ENCODE data around the gene ARFGAP1. TPM values are rescaled to one million over a fixed set of nuclear protein-coding genes. Genes with fewer than 3 reads are reported as not detected.

Gene ARFGAP1
- total RNA-seq, 1 experiment from 2014 or later = 49.2 TPM

DNA sequence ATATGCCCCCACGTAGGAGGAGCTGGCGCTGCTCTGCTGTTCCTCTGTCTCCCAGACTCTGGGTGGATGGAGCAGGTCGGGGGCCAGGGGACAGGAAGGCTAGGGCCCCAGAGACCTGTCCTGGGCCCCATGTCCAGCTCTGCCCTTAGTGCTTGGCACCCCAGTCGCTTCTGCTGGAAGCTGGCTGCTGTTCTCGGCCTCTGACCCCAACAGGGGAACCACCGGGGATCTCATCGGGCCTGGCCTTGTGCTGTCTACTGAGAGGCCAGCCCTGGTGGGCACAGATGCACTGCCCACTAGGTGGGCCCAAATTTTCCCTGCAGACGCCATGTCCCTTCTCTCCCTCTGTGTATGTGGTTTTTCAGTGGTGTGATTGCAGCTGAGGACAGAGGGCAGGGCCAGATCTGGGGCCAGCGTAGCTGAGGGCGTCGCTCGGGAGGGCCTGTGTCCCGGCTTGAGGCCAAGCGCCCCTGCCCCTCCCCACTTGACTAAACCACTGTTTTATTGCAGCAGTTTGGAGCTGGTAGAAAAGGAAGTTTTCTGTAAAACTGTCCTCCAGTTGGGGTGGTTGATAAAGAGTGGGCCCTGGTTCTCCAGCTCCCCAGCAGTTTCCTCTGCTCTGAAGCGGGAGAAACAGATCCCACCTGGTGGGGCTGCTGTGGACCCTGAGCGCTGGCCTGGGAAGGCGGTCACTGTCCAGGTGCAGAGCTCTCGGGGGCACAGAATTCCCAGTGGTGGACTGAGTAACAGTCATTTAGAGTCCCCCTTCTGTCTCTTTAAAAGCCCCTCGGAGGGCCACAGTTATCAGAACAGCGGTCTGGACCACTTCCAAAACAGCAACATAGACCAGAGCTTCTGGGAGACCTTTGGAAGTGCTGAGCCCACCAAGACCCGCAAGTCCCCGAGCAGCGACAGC lies 14.4 kb downstream of the ARFGAP1 start:
- H3K9me3 ChIP-seq (ENCODE audit: low read length) = no peaks in the 10 kb centered on the region
- no peak overlapping the region for H3K9ac ChIP-seq (ENCODE audit: low read length)
- H4K20me1 ChIP-seq (ENCODE audit: insufficient read depth, low read depth, low read length) = peaks cover 8% of the 10 kb centered on the region; the same call in 1 of the 2 replicates
- H3K4me3 ChIP-seq (ENCODE audit: low read length) = no peak overlapping the region
- no peak for DNase-seq
- H3K36me3 ChIP-seq (ENCODE audit: insufficient read depth, low read length) = no peaks in the 10 kb centered on the region
- H3K27me3 ChIP-seq (ENCODE audit: low read length) = no peaks in the 10 kb centered on the region
- no peak overlapping the region for H3K4me2 ChIP-seq (ENCODE audit: low read depth, low read length, poor library complexity, severe bottlenecking)
- H3K4me1 ChIP-seq (ENCODE audit: low read length) = peaks cover 5% of the 10 kb centered on the region
- no peaks in the 10 kb centered on the region for H3K9me2 ChIP-seq (replicated peaks; ENCODE audit: insufficient read depth, low read length)
- H2AFZ ChIP-seq (ENCODE audit: low read length) = no peak overlapping the region
- H3K79me2 ChIP-seq (ENCODE audit: low read length) = no peaks in the 10 kb centered on the region
- no peak overlapping the region for H3K27ac ChIP-seq (ENCODE audit: low read length)

DNA sequence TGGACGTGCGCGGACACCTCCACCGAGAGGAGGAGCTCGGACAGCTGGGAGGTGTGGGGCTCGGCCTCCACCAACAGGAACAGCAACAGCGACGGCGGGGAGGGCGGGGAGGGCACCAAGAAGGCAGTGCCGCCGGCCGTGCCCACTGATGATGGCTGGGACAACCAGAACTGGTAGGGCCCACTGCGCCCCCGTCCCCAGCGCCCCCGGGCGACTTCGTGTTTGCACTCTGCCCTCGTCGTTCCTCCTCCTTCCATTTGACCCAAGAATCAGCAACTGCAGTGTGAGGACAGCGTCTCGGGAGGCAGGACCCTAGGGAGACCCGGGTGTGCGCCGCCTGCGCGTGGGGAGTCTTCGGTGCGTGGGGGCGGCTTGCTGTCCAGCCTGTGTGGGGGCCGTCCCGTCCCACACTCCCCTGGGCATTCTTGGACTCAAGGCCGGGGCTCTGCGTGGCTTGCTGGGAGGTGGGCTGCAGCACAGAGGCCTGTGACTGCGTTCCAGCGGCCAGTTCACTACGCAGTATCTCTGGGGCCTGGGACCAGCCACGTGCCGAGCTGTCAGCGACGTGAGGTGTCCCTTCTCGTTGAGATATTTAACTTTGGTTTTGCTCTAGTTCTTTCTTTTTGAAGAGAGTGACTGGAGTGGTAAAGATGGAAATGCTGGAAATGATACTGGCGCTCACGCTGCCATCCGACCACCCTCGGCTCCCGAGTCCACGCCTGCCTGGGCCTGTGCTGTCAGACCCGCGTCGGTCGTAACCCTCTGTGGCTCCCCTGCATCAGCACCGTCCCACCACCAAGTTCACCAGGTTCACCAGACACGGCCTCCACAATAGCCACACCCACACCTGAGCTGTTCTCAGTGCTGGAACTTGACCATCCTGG lies 15.3 kb downstream of the ARFGAP1 start:
- no peak overlapping the region for H3K9ac ChIP-seq (ENCODE audit: low read length)
- no peak overlapping the region for H3K27ac ChIP-seq (ENCODE audit: low read length)
- no peaks in the 10 kb centered on the region for H3K79me2 ChIP-seq (ENCODE audit: low read length)
- H3K4me3 ChIP-seq (ENCODE audit: low read length) = no peak overlapping the region
- H3K4me1 ChIP-seq (ENCODE audit: low read length) = peaks cover 5% of the 10 kb centered on the region
- H4K20me1 ChIP-seq (ENCODE audit: insufficient read depth, low read depth, low read length) = peaks cover 12% of the 10 kb centered on the region; the same call in 1 of the 2 replicates
- no peaks in the 10 kb centered on the region for H3K9me2 ChIP-seq (replicated peaks; ENCODE audit: insufficient read depth, low read length)
- H3K27me3 ChIP-seq (ENCODE audit: low read length) = no peaks in the 10 kb centered on the region
- H3K36me3 ChIP-seq (ENCODE audit: insufficient read depth, low read length) = no peaks in the 10 kb centered on the region
- H2AFZ ChIP-seq (ENCODE audit: low read length) = no peak overlapping the region
- DNase-seq = no peak
- H3K9me3 ChIP-seq (ENCODE audit: low read length) = no peaks in the 10 kb centered on the region
- H3K4me2 ChIP-seq (ENCODE audit: low read depth, low read length, poor library complexity, severe bottlenecking) = no peak overlapping the region

DNA sequence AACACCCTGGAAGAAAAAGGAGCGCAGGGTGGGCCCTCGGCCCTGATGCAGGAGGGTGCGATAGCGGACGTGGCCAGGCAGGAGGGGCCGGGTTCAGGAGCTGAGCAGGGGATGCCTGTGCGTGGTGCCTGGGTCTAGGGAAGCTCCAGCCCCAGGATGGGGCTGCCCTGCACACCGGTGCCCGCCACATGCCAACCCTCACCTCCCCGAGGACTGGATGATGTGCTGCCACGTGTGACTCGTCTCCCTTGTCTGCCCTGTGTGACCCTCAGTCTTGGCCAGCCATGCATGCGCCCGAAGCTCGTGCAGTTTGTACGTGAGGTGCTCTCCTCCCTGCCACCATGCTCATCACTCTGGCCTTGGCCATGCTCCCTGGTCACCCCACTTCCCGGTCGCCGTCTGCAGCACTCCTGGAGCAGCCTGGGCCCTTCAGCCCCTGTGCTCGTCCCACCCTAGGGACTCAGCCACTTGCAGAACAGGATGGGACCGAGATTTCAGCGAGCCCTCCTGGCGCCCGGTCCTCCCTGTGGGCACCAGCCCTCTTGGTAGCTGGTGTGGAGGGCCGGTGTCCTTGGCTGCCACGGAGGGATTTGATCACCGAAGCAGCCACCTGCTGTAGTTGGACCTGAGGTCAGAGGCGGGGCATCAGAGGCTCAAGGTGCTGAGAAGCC lies 16.1 kb downstream of the ARFGAP1 start:
- no peak for DNase-seq
- H3K4me3 ChIP-seq (ENCODE audit: low read length) = no peak overlapping the region
- H3K36me3 ChIP-seq (ENCODE audit: insufficient read depth, low read length) = no peaks in the 10 kb centered on the region

DNA sequence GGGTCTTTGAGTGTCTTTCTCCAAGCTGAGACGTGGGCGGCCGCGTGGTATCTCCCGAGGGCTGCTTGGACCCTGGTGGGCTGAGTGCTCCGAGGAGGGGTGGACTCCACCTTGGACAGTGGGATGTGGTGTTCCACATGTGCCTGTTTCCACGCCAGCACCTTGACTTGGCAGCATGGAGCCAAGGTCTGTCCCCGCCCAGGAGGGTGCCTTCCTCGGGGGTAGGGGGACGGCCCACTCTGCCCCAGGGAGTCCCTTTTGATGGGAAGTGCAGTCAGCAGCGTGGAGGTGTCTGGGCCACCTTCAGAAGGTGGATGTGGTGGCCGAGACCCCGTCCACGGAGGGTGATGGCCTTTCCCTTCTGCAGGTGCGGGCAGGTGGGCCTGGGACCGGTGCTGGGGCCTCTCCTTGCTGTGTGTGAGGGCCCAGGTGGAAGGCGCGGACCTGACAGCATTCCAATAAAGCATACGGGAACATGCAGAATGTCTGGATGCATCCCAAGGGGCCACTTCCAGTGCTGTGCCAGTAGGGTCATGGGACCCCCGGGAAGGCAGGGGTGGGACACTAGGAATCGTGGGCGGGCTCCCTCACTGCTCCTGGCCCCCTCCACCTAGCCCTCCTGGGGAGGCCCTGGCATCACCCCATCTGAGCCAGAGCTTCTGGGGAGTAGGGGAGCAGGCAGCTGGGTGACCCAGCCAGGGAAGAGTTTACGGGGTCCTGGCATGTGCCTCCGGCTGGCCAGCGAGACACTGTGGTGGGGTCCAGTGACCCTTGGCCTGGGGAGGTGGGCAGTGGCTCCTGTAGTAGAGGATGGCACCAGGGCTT lies 16.9 kb downstream of the ARFGAP1 start:
- DNase-seq = no peak
- no peaks in the 10 kb centered on the region for H3K36me3 ChIP-seq (ENCODE audit: insufficient read depth, low read length)
- no peak overlapping the region for H3K27ac ChIP-seq (ENCODE audit: low read length)
- H3K4me2 ChIP-seq (ENCODE audit: low read depth, low read length, poor library complexity, severe bottlenecking) = no peak overlapping the region
- H3K4me1 ChIP-seq (ENCODE audit: low read length) = peaks cover 5% of the 10 kb centered on the region
- H3K9me2 ChIP-seq (replicated peaks; ENCODE audit: insufficient read depth, low read length) = no peaks in the 10 kb centered on the region
- no peak overlapping the region for H3K4me3 ChIP-seq (ENCODE audit: low read length)
- peaks cover 12% of the 10 kb centered on the region; the same call in 1 of the 2 replicates for H4K20me1 ChIP-seq (ENCODE audit: insufficient read depth, low read depth, low read length)
- H3K79me2 ChIP-seq (ENCODE audit: low read length) = no peaks in the 10 kb centered on the region
- H2AFZ ChIP-seq (ENCODE audit: low read length) = no peak overlapping the region
- H3K9me3 ChIP-seq (ENCODE audit: low read length) = no peaks in the 10 kb centered on the region
- H3K27me3 ChIP-seq (ENCODE audit: low read length) = no peaks in the 10 kb centered on the region
- no peak overlapping the region for H3K9ac ChIP-seq (ENCODE audit: low read length)

More for the DNA sequence above, 16.1 kb downstream of the ARFGAP1 start:
- Histone ChIP-seq H3K27me3 (ENCODE audit: low read length) (no peaks in the 10 kb centered on the region), H3K4me1 (ENCODE audit: low read length) (peaks cover 5% of the 10 kb centered on the region), H3K79me2 (ENCODE audit: low read length) (no peaks in the 10 kb centered on the region), H4K20me1 (ENCODE audit: insufficient read depth, low read depth, low read length) (peaks cover 12% of the 10 kb centered on the region; the same call in 1 of the 2 replicates), H3K9me2 (replicated peaks; ENCODE audit: insufficient read depth, low read length) (no peaks in the 10 kb centered on the region), H3K4me2 (ENCODE audit: low read depth, low read length, poor library complexity, severe bottlenecking) (no peak overlapping the region), H2AFZ (ENCODE audit: low read length) (no peak overlapping the region), H3K9ac (ENCODE audit: low read length) (no peak overlapping the region), H3K9me3 (ENCODE audit: low read length) (no peaks in the 10 kb centered on the region), H3K27ac (ENCODE audit: low read length) (no peak overlapping the region)

DNA sequence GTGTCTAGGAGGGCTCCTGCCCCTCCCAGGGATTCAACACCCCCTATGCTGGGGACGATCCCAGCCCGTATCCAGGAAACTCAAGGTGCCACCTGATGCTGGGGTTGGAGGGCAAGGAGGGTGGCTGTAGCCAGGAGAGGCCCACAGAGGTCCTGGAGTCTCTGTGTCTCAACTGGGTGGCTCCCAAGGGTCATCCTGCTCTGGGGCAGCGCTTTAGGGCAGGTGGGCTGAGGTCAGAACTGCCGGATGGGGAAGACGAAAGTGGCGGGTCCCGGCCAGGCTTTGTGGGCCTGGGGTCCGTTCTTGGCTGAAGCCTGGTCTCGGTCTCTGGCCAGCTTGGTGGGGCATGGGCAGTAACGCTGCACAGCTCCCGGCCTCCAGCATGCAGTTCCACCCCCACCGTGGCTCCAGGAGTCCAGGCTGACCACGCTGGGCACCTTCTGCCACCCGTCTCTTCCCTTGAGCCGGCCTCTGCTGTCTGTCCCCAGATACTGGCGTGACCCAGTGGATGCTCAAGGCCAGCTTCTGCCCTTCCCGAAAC lies 17.6 kb downstream of the ARFGAP1 start:
- no peak for DNase-seq
- Histone ChIP-seq H3K9me3 (ENCODE audit: low read length) (no peaks in the 10 kb centered on the region), H2AFZ (ENCODE audit: low read length) (no peak overlapping the region), H3K79me2 (ENCODE audit: low read length) (no peaks in the 10 kb centered on the region), H3K27ac (ENCODE audit: low read length) (no peak overlapping the region), H3K9me2 (replicated peaks; ENCODE audit: insufficient read depth, low read length) (no peaks in the 10 kb centered on the region), H4K20me1 (ENCODE audit: insufficient read depth, low read depth, low read length) (peaks cover 12% of the 10 kb centered on the region; the same call in 1 of the 2 replicates), H3K27me3 (ENCODE audit: low read length) (no peaks in the 10 kb centered on the region), H3K4me1 (ENCODE audit: low read length) (peaks cover 5% of the 10 kb centered on the region), H3K9ac (ENCODE audit: low read length) (no peak overlapping the region), H3K36me3 (ENCODE audit: insufficient read depth, low read length) (no peaks in the 10 kb centered on the region), H3K4me3 (ENCODE audit: low read length) (no peak overlapping the region), H3K4me2 (ENCODE audit: low read depth, low read length, poor library complexity, severe bottlenecking) (no peak overlapping the region)

DNA sequence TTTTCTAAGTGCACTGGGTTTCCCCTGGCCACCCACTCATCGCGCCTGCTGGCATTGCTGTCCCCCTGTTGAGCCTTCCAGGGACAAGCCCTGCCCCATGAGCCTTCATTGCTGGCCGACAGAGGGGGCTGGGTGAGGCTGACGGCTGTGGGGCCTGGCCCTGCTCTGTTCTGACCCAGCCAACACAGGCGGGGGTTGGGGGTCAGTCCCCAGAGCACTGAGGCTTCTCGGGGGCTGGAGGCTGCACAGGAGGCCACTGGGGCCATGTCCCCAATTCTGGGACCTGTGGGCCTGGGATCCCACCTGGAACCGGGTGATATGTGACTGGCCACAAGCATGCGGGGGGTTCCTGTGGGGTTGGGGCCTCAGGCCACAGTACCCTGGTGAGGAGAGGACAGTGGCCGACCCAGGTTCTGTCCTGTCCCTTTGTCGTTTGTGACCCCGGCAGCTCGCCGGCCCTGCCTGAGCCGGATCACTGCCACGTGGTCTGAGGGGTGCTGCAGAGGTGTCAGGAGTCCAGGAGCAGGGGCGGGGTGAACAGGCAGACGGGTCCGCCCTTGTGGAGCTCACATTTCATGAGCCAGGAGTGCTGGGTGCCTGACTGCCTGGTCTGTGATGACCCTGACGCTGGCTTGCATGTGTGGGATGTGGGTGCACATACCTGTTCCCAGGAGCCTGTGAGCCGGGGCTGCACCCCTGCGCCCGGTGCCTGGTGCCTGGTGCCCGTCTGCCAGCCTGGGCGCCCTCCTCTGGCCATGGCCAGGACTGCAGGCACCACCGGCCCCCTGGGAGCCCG lies 18.3 kb downstream of the ARFGAP1 start:
- Histone ChIP-seq H2AFZ (ENCODE audit: low read length) (no peak overlapping the region), H3K4me2 (ENCODE audit: low read depth, low read length, poor library complexity, severe bottlenecking) (no peak overlapping the region), H3K9me3 (ENCODE audit: low read length) (no peaks in the 10 kb centered on the region), H3K4me3 (ENCODE audit: low read length) (no peak overlapping the region), H3K27me3 (ENCODE audit: low read length) (no peaks in the 10 kb centered on the region), H3K79me2 (ENCODE audit: low read length) (no peaks in the 10 kb centered on the region), H3K4me1 (ENCODE audit: low read length) (peaks cover 7% of the 10 kb centered on the region), H3K36me3 (ENCODE audit: insufficient read depth, low read length) (no peaks in the 10 kb centered on the region), H3K9ac (ENCODE audit: low read length) (no peak overlapping the region), H3K9me2 (replicated peaks; ENCODE audit: insufficient read depth, low read length) (no peaks in the 10 kb centered on the region), H3K27ac (ENCODE audit: low read length) (no peak overlapping the region), H4K20me1 (ENCODE audit: insufficient read depth, low read depth, low read length) (peaks cover 12% of the 10 kb centered on the region; the same call in 1 of the 2 replicates)
- DNase-seq = peak; percentile 88

DNA sequence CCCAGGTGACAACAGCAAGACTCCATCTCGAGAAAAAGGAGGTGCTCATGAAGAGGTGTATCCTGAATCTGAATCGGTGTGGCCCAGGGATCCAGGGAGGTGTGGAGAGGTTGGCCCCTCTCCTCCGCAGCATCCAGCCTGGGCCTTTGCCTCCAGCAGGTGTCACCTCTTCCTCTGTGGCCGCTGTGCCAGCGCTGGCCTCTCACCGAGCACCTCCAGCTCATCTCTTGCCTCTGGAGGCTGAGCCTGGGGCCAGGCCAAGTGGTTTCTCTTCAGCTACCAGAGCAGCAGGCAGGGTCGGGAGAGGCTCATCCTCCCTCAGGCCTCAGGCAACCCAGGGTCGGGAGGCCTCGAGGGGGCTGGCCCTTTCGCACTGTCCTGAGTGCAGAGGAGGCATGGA lies 19.2 kb downstream of the ARFGAP1 start:
- Histone ChIP-seq H3K27me3 (ENCODE audit: low read length) (no peaks in the 10 kb centered on the region), H3K79me2 (ENCODE audit: low read length) (no peaks in the 10 kb centered on the region)

More for the DNA sequence above, 19.2 kb downstream of the ARFGAP1 start:
- Histone ChIP-seq H3K9ac (ENCODE audit: low read length) (no peak overlapping the region), H3K4me1 (ENCODE audit: low read length) (peaks cover 16% of the 10 kb centered on the region), H4K20me1 (ENCODE audit: insufficient read depth, low read depth, low read length) (peaks cover 12% of the 10 kb centered on the region; the same call in 1 of the 2 replicates), H3K9me3 (ENCODE audit: low read length) (no peaks in the 10 kb centered on the region), H2AFZ (ENCODE audit: low read length) (no peak overlapping the region), H3K4me2 (ENCODE audit: low read depth, low read length, poor library complexity, severe bottlenecking) (no peak overlapping the region), H3K9me2 (replicated peaks; ENCODE audit: insufficient read depth, low read length) (no peaks in the 10 kb centered on the region), H3K27ac (ENCODE audit: low read length) (no peak overlapping the region), H3K36me3 (ENCODE audit: insufficient read depth, low read length) (no peaks in the 10 kb centered on the region), H3K4me3 (ENCODE audit: low read length) (no peak overlapping the region)
- DNase-seq = no peak

Measured in Karpas-422 (cell line).